Ovary (tissue), 3 donors: ENCODE measurements around the gene LYPD5.

Experiments used
- POLR2A ChIP-seq: fragments of 450-650 bp; IDR thresholded peaks from one replicate; pipeline ENCODE4 v1.6.1; 2017; ENCODE audit warnings: antibody characterized with exemption, mild to moderate bottlenecking, moderate library complexity
- TF ChIP-seq, protein P1 (sequence below), 3 donors: fragments of 450-650 bp in 2 of 3; fragments of 200-600 bp in 1 of 3; IDR thresholded peaks; one replicate each; pipeline versions ENCODE4 v1.5.1 to v1.8.0; 2016 to 2022; ENCODE audit warnings: antibody characterized with exemption in 3 of 3, mild to moderate bottlenecking in 1 of 3
- donor health status: DM: no; HTN: no; CAD: no.

DNA sequence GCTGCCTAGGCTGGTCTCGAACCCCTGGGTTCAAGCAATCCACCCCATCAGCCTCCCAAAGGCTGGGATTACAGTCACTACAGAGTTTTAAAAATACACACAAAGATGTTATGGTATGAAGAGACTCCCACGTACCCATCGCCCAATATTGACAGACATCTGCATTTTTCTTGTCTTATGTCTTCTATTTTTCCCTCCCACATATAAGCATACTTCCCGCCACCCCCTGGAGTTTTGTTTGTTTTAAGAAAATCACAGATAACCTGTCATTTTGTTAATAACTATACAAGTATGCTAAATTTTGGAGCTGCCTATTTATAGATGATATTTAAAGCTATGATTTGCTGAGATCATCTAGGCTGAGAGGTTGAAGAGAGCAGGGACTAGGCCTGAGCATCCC lies 41.3 kb downstream of the LYPD5 start:
- TF ChIP-seq, protein P1, sequence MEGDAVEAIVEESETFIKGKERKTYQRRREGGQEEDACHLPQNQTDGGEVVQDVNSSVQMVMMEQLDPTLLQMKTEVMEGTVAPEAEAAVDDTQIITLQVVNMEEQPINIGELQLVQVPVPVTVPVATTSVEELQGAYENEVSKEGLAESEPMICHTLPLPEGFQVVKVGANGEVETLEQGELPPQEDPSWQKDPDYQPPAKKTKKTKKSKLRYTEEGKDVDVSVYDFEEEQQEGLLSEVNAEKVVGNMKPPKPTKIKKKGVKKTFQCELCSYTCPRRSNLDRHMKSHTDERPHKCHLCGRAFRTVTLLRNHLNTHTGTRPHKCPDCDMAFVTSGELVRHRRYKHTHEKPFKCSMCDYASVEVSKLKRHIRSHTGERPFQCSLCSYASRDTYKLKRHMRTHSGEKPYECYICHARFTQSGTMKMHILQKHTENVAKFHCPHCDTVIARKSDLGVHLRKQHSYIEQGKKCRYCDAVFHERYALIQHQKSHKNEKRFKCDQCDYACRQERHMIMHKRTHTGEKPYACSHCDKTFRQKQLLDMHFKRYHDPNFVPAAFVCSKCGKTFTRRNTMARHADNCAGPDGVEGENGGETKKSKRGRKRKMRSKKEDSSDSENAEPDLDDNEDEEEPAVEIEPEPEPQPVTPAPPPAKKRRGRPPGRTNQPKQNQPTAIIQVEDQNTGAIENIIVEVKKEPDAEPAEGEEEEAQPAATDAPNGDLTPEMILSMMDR (IDR thresholded peaks at IDR 0.05): no peak
- TF ChIP-seq POLR2A: no peak
